Measurements from ENCODE around the gene SLC34A3. TPM values are rescaled to one million over a fixed set of nuclear protein-coding genes. Genes with fewer than 3 reads are reported as not detected.

SLC34A3 gene
- total and polyA plus RNA-seq, 2 of the 8 experiments (the other 6 are each of a cell fraction or from before 2014, with no cell fraction given), result 0.08 TPM; not detected in 1

- H2BK120ac ChIP-seq (replicated peaks; ENCODE audit: low read depth, low read length), result no peak overlapping the region
- no peaks in the 10 kb centered on the region for H3K23me2 ChIP-seq (ENCODE audit: low read depth, low read length)
- H3K4me1 ChIP-seq (replicated peaks in 1 of 4; ENCODE audit: control insufficient read depth in 3 of 4, insufficient read depth in 4 of 4, low read length in 3 of 4), result no peaks in the 10 kb centered on the region
- peaks cover 0 to 40% (median 10%) of the 10 kb centered on the region in 4 experiments; a peak in 7 of 8 replicates for H3K36me3 ChIP-seq (ENCODE audit: control insufficient read depth in 2 of 4, insufficient read depth in 4 of 4, low read length in 3 of 4)
- no peak overlapping the region for H2BK5ac ChIP-seq (ENCODE audit: low read depth, low read length)
- no peak overlapping the region for H4K91ac ChIP-seq (replicated peaks; ENCODE audit: insufficient read length, low read length)
- ChIA-PET CTCF (ENCODE audit: partially characterized antibody) (interaction anchor here (1.1 to 1.5 kb wide), 5 partner anchors 11 to 77 kb away, joined by 3 to 5 read pairs (median 4); partner anchors contain the start of genes LRRC26 and TMEM210), POLR2A (ENCODE audit: partially characterized antibody) (interaction anchor here (0.8 to 1.6 kb wide), 3 partner anchors 15 to 28 kb away, joined by 3 to 6 read pairs (median 3); no protein-coding TSS in a partner anchor)
- no peak overlapping the region for H3K23ac ChIP-seq (ENCODE audit: insufficient read length)
- WGBS, 2 experiments (ENCODE audit: extremely low coverage in 1 of 2, insufficient coverage in 1 of 2, insufficient read length in 1 of 2, insufficient replicate concordance in 2 of 2, low coverage in 1 of 2, low lambda C conversion rate in 2 of 2, missing lambda C conversion rate in 1 of 2), result 96% methylated on average over 20 of the region's 22 CpGs; no CpG with 5 or more reads in 1 of the 2 experiments
- no peak overlapping the region for H2BK12ac ChIP-seq (ENCODE audit: low read depth, low read length)
- peaks cover 3% of the 10 kb centered on the region for H3K79me1 ChIP-seq (ENCODE audit: low read depth, low read length)
- no peak overlapping the region for H3K4me2 ChIP-seq (ENCODE audit: insufficient read depth in 1 of 2, low read depth in 2 of 2, low read length in 2 of 2)
- H2AK5ac ChIP-seq (ENCODE audit: low read depth, low read length), result no peak overlapping the region
- H3K18ac ChIP-seq (ENCODE audit: extremely low read depth, low read length), result no peak overlapping the region
- no peak overlapping the region for H3K56ac ChIP-seq (replicated peaks; ENCODE audit: insufficient read length, low read depth, low read length)
- no peaks in the 10 kb centered on the region; a peak in 2 of 7 replicates for H3K27me3 ChIP-seq (replicated peaks in 1 of 4; ENCODE audit: control insufficient read depth in 3 of 4, extremely low read depth in 1 of 4, insufficient read depth in 3 of 4, low read length in 3 of 4)
- H2BK15ac ChIP-seq (ENCODE audit: low read length), result no peak overlapping the region
- no peak for FAIRE-seq
- no peak overlapping the region for H3K27ac ChIP-seq (ENCODE audit: low read depth, low read length)
- no peak overlapping the region for H4K5ac ChIP-seq (ENCODE audit: insufficient read length, low read depth, low read length)
- peaks cover 0 to 5% of the 10 kb centered on the region in 2 experiments; a peak in 1 of 4 replicates for H3K79me2 ChIP-seq (ENCODE audit: control insufficient read depth in 1 of 2, insufficient read depth in 2 of 2, low read length in 2 of 2)
- no peak for DNase-seq (ENCODE audit: low read depth in 1 of 2, low spot score in 2 of 2)
- H3K9me3 ChIP-seq (ENCODE audit: insufficient read depth in 2 of 2, low read depth in 1 of 2, low read length in 1 of 2), result no peaks in the 10 kb centered on the region
- no peak overlapping the region for H3K4ac ChIP-seq (replicated peaks; ENCODE audit: insufficient read length, low read depth, low read length)
- H2AFZ ChIP-seq (ENCODE audit: low read length), result no peak overlapping the region
- H3K9ac ChIP-seq (replicated peaks in 1 of 4; ENCODE audit: extremely low read depth in 1 of 4, low read depth in 3 of 4, low read length in 3 of 4), result no peak overlapping the region
- H3K4me3 ChIP-seq (ENCODE audit: extremely low read depth in 1 of 4, insufficient read depth in 2 of 4, low read depth in 3 of 4, low read length in 4 of 4), result no peak overlapping the region
- no peak overlapping the region for H2BK20ac ChIP-seq (ENCODE audit: low read length)
- no peak overlapping the region for H3K14ac ChIP-seq (ENCODE audit: insufficient read length)
- peaks cover 2 to 18% of the 10 kb centered on the region in 2 experiments for H4K20me1 ChIP-seq (replicated peaks in 1 of 2; ENCODE audit: control insufficient read depth in 1 of 2, insufficient read depth in 2 of 2, low read length in 2 of 2)
- H4K8ac ChIP-seq (ENCODE audit: extremely low read depth, insufficient read depth, low read length), result no peak overlapping the region
- TF ChIP-seq MAFK (IDR thresholded peaks at IDR 0.05; ENCODE audit: low read depth, low read length) (no peak), SRF (IDR thresholded peaks at IDR 0.05; ENCODE audit: low read depth, low read length) (no peak), SP2 (IDR thresholded peaks at IDR 0.05; ENCODE audit: low read length) (no peak)
These were observed 49.0 kb upstream of the SLC34A3 start for GRCh38 chr9:137181680-137182079.

Measured in H1 (cell line).